Ascending aorta (tissue), 2 donors: ENCODE data around the gene ENOX1. TPM values are rescaled to one million over a fixed set of nuclear protein-coding genes. Genes with fewer than 3 reads are reported as not detected.

Source experiments
- DNase-seq, 2 donors: peaks; one replicate each; pipeline ENCODE4 v3.0.0-alpha.2; 2019; ENCODE audit warnings: low spot score in 2 of 2
- H3K27ac ChIP-seq, 2 donors: fragments of 200-600 bp; sonication (generic); one replicate each; pipeline ENCODE4 v1.5.1; 2016 to 2017; ENCODE audit warnings: mild to moderate bottlenecking in 1 of 2
- H3K27me3 ChIP-seq: fragments of 200-600 bp; sonication (generic); one replicate; pipeline ENCODE4 v1.5.1; 2017
- H3K36me3 ChIP-seq, 2 donors: fragments of 200-600 bp; sonication (generic); one replicate each; pipeline ENCODE4 v1.5.1; 2016
- H3K4me1 ChIP-seq, 2 donors: fragments of 200-600 bp; sonication (generic); one replicate each; pipeline ENCODE4 v1.5.1; 2016 to 2017; ENCODE audit warnings: mild to moderate bottlenecking in 1 of 2
- H3K4me3 ChIP-seq, 2 donors: fragments of 200-600 bp; sonication (generic); one replicate each; pipeline ENCODE4 v1.5.1; 2016 to 2017; ENCODE audit warnings: mild to moderate bottlenecking in 1 of 2
- H3K9me3 ChIP-seq, 2 donors: fragments of 200-600 bp; sonication (generic); one replicate each; pipeline ENCODE4 v1.5.1; 2016
- CTCF ChIP-seq, 3 experiments: fragments of 200-600 bp in 2 of 3; fragments of 450-650 bp in 1 of 3; sonication (generic) in 2 of 3; IDR thresholded peaks; one replicate each; pipeline ENCODE4 v1.5.1; 2016 to 2019; ENCODE audit warnings: antibody characterized with exemption in 3 of 3, mild to moderate bottlenecking in 1 of 3, moderate library complexity in 1 of 3
- intact Hi-C: fragments of 100-400 bp; cut with DNase I; formaldehyde crosslinking; loops from one replicate; pipeline ENCODE4 v1.15.1; 2023
- total RNA-seq: library from RNA; depleted of rRNA; stranded (reverse); fragments of >200 nt; gene quantifications from one replicate; pipeline ENCODE4 v1.1.0, GENCODE V29; 2016

ENOX1 gene
- total RNA-seq, 1 donor from 2014 or later, result 0.21 TPM

GRCh38 chr13:43200307-43200706 lies 586.5 kb downstream of the ENOX1 start:
- Histone ChIP-seq H3K36me3 (no peaks in the 10 kb centered on the region), H3K9me3 (peaks cover 0 to 9% of the 10 kb centered on the region in 2 donors), H3K27me3 (no peaks in the 10 kb centered on the region), H3K27ac (no peak overlapping the region), H3K4me1 (no peaks in the 10 kb centered on the region), H3K4me3 (no peak overlapping the region)
- DNase-seq, result no peak
- no peak for TF ChIP-seq CTCF (IDR thresholded peaks at IDR 0.05)
- intact Hi-C loops, result no loop called here

GRCh38 chr13:43196750-43197370 lies 589.9 kb downstream of the ENOX1 start:
- Histone ChIP-seq H3K27me3 (no peaks in the 10 kb centered on the region), H3K27ac (no peak overlapping the region), H3K36me3 (no peaks in the 10 kb centered on the region), H3K9me3 (no peaks in the 10 kb centered on the region), H3K4me3 (no peak overlapping the region), H3K4me1 (no peaks in the 10 kb centered on the region)
- no peak for TF ChIP-seq CTCF (IDR thresholded peaks at IDR 0.05)
- DNase-seq, result no peak
- intact Hi-C loops, result no loop called here

GRCh38 chr13:43196086-43196621 lies 590.6 kb downstream of the ENOX1 start:
- Histone ChIP-seq H3K9me3 (no peaks in the 10 kb centered on the region), H3K36me3 (no peaks in the 10 kb centered on the region), H3K27me3 (no peaks in the 10 kb centered on the region), H3K27ac (no peak overlapping the region), H3K4me3 (no peak overlapping the region), H3K4me1 (no peaks in the 10 kb centered on the region)
- TF ChIP-seq CTCF (IDR thresholded peaks at IDR 0.05), result no peak
- intact Hi-C loops, result no loop called here
- no peak for DNase-seq

DNA sequence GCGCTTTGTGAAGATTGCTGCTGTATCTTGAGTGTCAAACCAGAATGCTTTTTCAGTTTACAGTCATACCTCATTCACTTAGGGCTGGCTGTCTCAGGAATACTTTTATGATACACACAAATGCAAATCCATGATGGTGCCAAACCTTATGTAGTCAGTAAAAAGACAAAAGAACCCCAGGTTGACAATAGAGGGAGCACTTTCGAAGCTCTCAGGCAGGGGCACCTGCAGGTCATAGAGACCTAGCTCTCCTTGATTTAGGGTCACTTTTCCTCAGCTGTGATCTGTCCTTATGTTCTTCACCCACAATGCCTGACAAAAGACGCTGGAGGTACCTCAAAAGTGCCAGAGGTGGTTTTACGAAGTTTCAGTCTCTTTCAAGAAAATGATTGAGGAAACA lies 591.2 kb downstream of the ENOX1 start:
- intact Hi-C loops, result no loop called here
- Histone ChIP-seq H3K4me3 (no peak overlapping the region), H3K9me3 (no peaks in the 10 kb centered on the region), H3K36me3 (no peaks in the 10 kb centered on the region), H3K27ac (no peak overlapping the region), H3K27me3 (no peaks in the 10 kb centered on the region), H3K4me1 (no peaks in the 10 kb centered on the region)
- TF ChIP-seq CTCF (IDR thresholded peaks at IDR 0.05), result no peak
- DNase-seq, result no peak

DNA sequence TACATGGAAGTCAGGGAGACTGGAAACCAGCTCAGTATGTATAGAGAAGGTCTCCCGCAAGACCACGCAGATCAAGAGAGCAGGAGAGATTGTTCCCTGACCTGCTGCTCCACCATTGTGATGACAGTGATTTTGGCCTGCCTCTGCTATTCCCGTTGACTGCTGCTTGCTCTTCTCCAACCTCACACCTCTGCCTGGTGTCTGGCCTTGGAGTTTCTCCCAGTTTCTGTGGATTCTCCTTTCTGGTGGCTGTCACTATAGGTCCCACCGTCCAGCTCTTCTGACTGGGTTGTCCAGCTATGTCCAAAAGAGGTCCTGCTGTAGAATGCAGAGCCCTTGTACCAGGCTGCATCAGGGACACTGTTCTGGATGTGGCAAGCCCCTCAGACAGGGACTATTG lies 591.7 kb downstream of the ENOX1 start:
- H3K36me3 ChIP-seq, result no peaks in the 10 kb centered on the region
- no peak for DNase-seq
- TF ChIP-seq CTCF (IDR thresholded peaks at IDR 0.05), result no peak
- no peaks in the 10 kb centered on the region for H3K4me1 ChIP-seq
- H3K27me3 ChIP-seq, result no peaks in the 10 kb centered on the region
- H3K27ac ChIP-seq, result no peak overlapping the region
- intact Hi-C loops, result no loop called here
- no peaks in the 10 kb centered on the region for H3K9me3 ChIP-seq
- no peak overlapping the region for H3K4me3 ChIP-seq
